ENCODE results near the gene FRAS1.
"Not testable (repeated sequence)": the region's sequence is repeated elsewhere in the genome, so short reads cannot be mapped to it uniquely, and the experiment has no call there.

The FRAS1 gene

GRCh38 chr4:78459327-78459726 lies 402.2 kb downstream of the FRAS1 start:
- DNase-seq = no peak

- DNase-seq = no peak
These were observed 403.2 kb downstream of the FRAS1 start for GRCh38 chr4:78460368-78460767.

GRCh38 chr4:78464265-78464664 lies 407.1 kb downstream of the FRAS1 start:
- no peak for DNase-seq

- DNase-seq = not testable (repeated sequence)
These were observed 410.1 kb downstream of the FRAS1 start for GRCh38 chr4:78467223-78467622.

- no peak for DNase-seq
These were observed 411.1 kb downstream of the FRAS1 start for GRCh38 chr4:78468272-78468671.

GRCh38 chr4:78476108-78476704 lies 419.1 kb downstream of the FRAS1 start:
- DNase-seq = no peak

- DNase-seq = no peak
These were observed 420.2 kb downstream of the FRAS1 start for GRCh38 chr4:78477276-78477675.

- no peak for DNase-seq
These were observed 421.4 kb downstream of the FRAS1 start for GRCh38 chr4:78478523-78478922.

GRCh38 chr4:78480286-78480685 lies 423.2 kb downstream of the FRAS1 start:
- DNase-seq = no peak

GRCh38 chr4:78481180-78481579 lies 424.1 kb downstream of the FRAS1 start:
- DNase-seq = no peak

GRCh38 chr4:78482281-78482680 lies 425.2 kb downstream of the FRAS1 start:
- no peak for DNase-seq

GRCh38 chr4:78483811-78484210 lies 426.7 kb downstream of the FRAS1 start:
- DNase-seq = no peak

- no peak for DNase-seq
These were observed 427.5 kb downstream of the FRAS1 start for GRCh38 chr4:78484574-78484973.

GRCh38 chr4:78493731-78494130 lies 436.6 kb downstream of the FRAS1 start:
- DNase-seq = no peak

- no peak for DNase-seq
These were observed 439.0 kb downstream of the FRAS1 start for GRCh38 chr4:78496021-78496643.

GRCh38 chr4:78506260-78506659 lies 449.1 kb downstream of the FRAS1 start:
- DNase-seq = not testable (repeated sequence)

- no peak for DNase-seq
These were observed 451.9 kb downstream of the FRAS1 start for GRCh38 chr4:78509043-78509442.

GRCh38 chr4:78510108-78510507 lies 453.0 kb downstream of the FRAS1 start:
- no peak for DNase-seq

- DNase-seq = no peak
These were observed 453.6 kb downstream of the FRAS1 start for GRCh38 chr4:78510681-78511080.

- no peak for DNase-seq
These were observed 455.3 kb downstream of the FRAS1 start for GRCh38 chr4:78512357-78512920.

- no peak for DNase-seq
These were observed 456.4 kb downstream of the FRAS1 start for GRCh38 chr4:78513411-78513975.

- DNase-seq = no peak
These were observed 460.0 kb downstream of the FRAS1 start for GRCh38 chr4:78517050-78517652.

GRCh38 chr4:78518561-78518960 lies 461.4 kb downstream of the FRAS1 start:
- no peak for DNase-seq

GRCh38 chr4:78519962-78520361 lies 462.8 kb downstream of the FRAS1 start:
- DNase-seq = no peak
